ENCODE data around the gene BANF2.

GRCh38 chr20:17756529-17756928 lies 56.8 kb downstream of the BANF2 start:
- no peak for TF ChIP-seq EZH2 (conservative IDR thresholded peaks at IDR 0.05; ENCODE audit: low read depth, low read length)
- no peak for TF ChIP-seq FOXP4 (CRISPR knock-in tag; IDR thresholded peaks at IDR 0.05)
- TF ChIP-seq EP300 (IDR thresholded peaks at IDR 0.05; ENCODE audit: low read depth in 2 of 2, low read length in 2 of 2) = no peak
- TF ChIP-seq EP300 (CRISPR knock-in tag; IDR thresholded peaks at IDR 0.05; ENCODE audit: borderline replicate concordance) = no peak
- TF ChIP-seq REST (IDR thresholded peaks at IDR 0.05; ENCODE audit: borderline replicate concordance in 1 of 2, low read depth in 1 of 2, low read length in 2 of 2) = no peak
- TF ChIP-seq MXD4 (CRISPR knock-in tag; IDR thresholded peaks at IDR 0.05) = no peak
- no peak for TF ChIP-seq ZNF800 (CRISPR knock-in tag; IDR thresholded peaks at IDR 0.05)
- TF ChIP-seq REXO4 (CRISPR knock-in tag; IDR thresholded peaks at IDR 0.05; ENCODE audit: borderline replicate concordance) = no peak
- TF ChIP-seq BRCA1 (CRISPR knock-in tag; IDR thresholded peaks at IDR 0.05) = no peak
- TF ChIP-seq MAFF (IDR thresholded peaks at IDR 0.05; ENCODE audit: low read depth, low read length) = no peak
- TF ChIP-seq BRF2 (CRISPR knock-in tag; IDR thresholded peaks at IDR 0.05) = no peak
- TF ChIP-seq SP2 (CRISPR knock-in tag; IDR thresholded peaks at IDR 0.05) = no peak
- TF ChIP-seq SAFB2 (CRISPR knock-in tag; IDR thresholded peaks at IDR 0.05; ENCODE audit: borderline replicate concordance, low read depth) = no peak
- no peak for TF ChIP-seq ARID2 (CRISPR knock-in tag; IDR thresholded peaks at IDR 0.05; ENCODE audit: borderline replicate concordance)
- no peak for TF ChIP-seq FOXM1 (CRISPR knock-in tag; IDR thresholded peaks at IDR 0.05)

All from HepG2 (cell line).